Lung (tissue), 12 donors: ENCODE measurements around the gene ATP6V0D1. TPM values are rescaled to one million over a fixed set of nuclear protein-coding genes. Genes with fewer than 3 reads are reported as not detected.
A peak's percentile ranks its signal among the peaks of the same experiment; 100 is the strongest.

Experiments used
- ATAC-seq: fragments of 200-7000 bp; cut with Tn5 transposase; one replicate; pipeline ENCODE4 v1.9.1; 2020; ENCODE audit warnings: moderate number of reproducible peaks; ENCODE audit not compliant: insufficient read depth, low FRiP score
- DNase-seq, 3 donors: peaks; one replicate each; pipeline ENCODE4 v3.0.0-alpha.2; 2013 to 2017
- H3K27ac ChIP-seq, 2 donors: one replicate each; pipeline ENCODE4 v1.5.1; 2013; ENCODE audit warnings: mild to moderate bottlenecking in 2 of 2, moderate library complexity in 2 of 2, control low read depth in 1 of 2, inconsistent platforms in 1 of 2, low read depth in 1 of 2, low read length in 1 of 2
- H3K27me3 ChIP-seq, 3 donors: one replicate each; pipeline ENCODE4 v1.5.1; 2013; ENCODE audit warnings: low read length in 2 of 3; ENCODE audit not compliant: control insufficient read depth in 3 of 3, insufficient read depth in 3 of 3
- H3K36me3 ChIP-seq, 4 donors: one replicate each; pipeline ENCODE4 v1.5.1; 2013; ENCODE audit warnings: low read length in 4 of 4, mild to moderate bottlenecking in 1 of 4, moderate library complexity in 1 of 4; ENCODE audit not compliant: control insufficient read depth in 4 of 4, insufficient read depth in 4 of 4
- H3K4me1 ChIP-seq, 5 donors: one replicate each; pipeline ENCODE4 v1.5.1; 2013; ENCODE audit warnings: low read length in 5 of 5, mild to moderate bottlenecking in 2 of 5, moderate library complexity in 1 of 5; ENCODE audit not compliant: control insufficient read depth in 5 of 5, insufficient read depth in 5 of 5
- H3K4me3 ChIP-seq: one replicate; pipeline ENCODE4 v1.5.1; 2013; ENCODE audit warnings: mild to moderate bottlenecking, control low read depth, moderate library complexity
- H3K9ac ChIP-seq, 2 donors: one replicate each; pipeline ENCODE4 v1.5.1; 2013; ENCODE audit warnings: low read length in 2 of 2, control low read depth in 1 of 2; ENCODE audit not compliant: insufficient read depth in 1 of 2
- H3K9me3 ChIP-seq, 4 donors: one replicate each; pipeline ENCODE4 v1.5.1; 2013; ENCODE audit warnings: low read length in 3 of 4, mild to moderate bottlenecking in 1 of 4, moderate library complexity in 1 of 4; ENCODE audit not compliant: control insufficient read depth in 4 of 4, insufficient read depth in 3 of 4
- CTCF ChIP-seq: IDR thresholded peaks from 2 replicates; pipeline ENCODE4 v1.5.1; 2012; ENCODE audit warnings: mild to moderate bottlenecking; ENCODE audit errors: control extremely low read depth, extremely low read depth
- WGBS, 2 donors: extraction: QIAGEN DNeasy Blood & Tissue Kit; methylation state at CpG; one replicate each; pipeline ENCODE4 v1.1.7; 2013; 5-methylcytosine and 5-hydroxymethylcytosine counted together
- polyA plus RNA-seq, 2 donors: library from polyadenylated mRNA; stranded (reverse); fragments of 200-250 nt; gene quantifications; one replicate each; pipeline ENCODE4 v1.2.1, GENCODE V29; 2013
- total RNA-seq, 2 donors: library from RNA; depleted of rRNA in 1 of 2; stranded (reverse); fragments of >200 nt in 1 of 2; gene quantifications; one replicate each; pipeline ENCODE4 v1.2.1, GENCODE V29; 2014 to 2021
- donor health status: control.
- donor health status: control.
- donor health status: Bipolar disorder and iron deficiency.
- donor health status: healthy.
- donor health status: DM: yes; HTN: yes; CAD: no.

ATP6V0D1 gene
- total and polyA plus RNA-seq, 4 donors, result 39.6 to 249 (median 136) TPM

- ATAC-seq (no peak), DNase-seq (no peak)
- no peaks in the 10 kb centered on the region for H3K9me3 ChIP-seq
- TF ChIP-seq CTCF, result no peak
- peak overlapping the region in 1 of 2 donors; percentile 5 for H3K27ac ChIP-seq
- H3K36me3 ChIP-seq, result no peaks in the 10 kb centered on the region
- H3K9ac ChIP-seq, result no peak overlapping the region
- H3K4me1 ChIP-seq, result peaks cover 0 to 30% (median 14%) of the 10 kb centered on the region in 5 donors
- 82 to 84% methylated on average over 11 of the region's 11 CpGs for WGBS, 2 donors
- peaks cover 0 to 9% (median 4%) of the 10 kb centered on the region in 3 donors for H3K27me3 ChIP-seq
- no peak overlapping the region for H3K4me3 ChIP-seq
Measured at GRCh38 chr16:67390816-67391423, 90.0 kb downstream of the ATP6V0D1 start.

- Histone ChIP-seq H3K4me1 (peaks cover 0 to 22% (median 14%) of the 10 kb centered on the region in 5 donors), H3K27me3 (peaks cover 0 to 3% (median 0%) of the 10 kb centered on the region in 3 donors), H3K9me3 (no peaks in the 10 kb centered on the region), H3K27ac (peak overlapping the region in 1 of 2 donors; percentile 3), H3K4me3 (no peak overlapping the region), H3K36me3 (no peaks in the 10 kb centered on the region), H3K9ac (peak overlapping the region in 1 of 2 donors; percentile 55)
- ATAC-seq (no peak), DNase-seq (no peak)
- WGBS, 2 donors, result 64 to 77% methylated on average over 27 of the region's 27 CpGs
- TF ChIP-seq CTCF, result no peak
Measured at GRCh38 chr16:67389911-67390815, 90.8 kb downstream of the ATP6V0D1 start.

- H3K27ac ChIP-seq, result no peak overlapping the region
- no peaks in the 10 kb centered on the region for H3K27me3 ChIP-seq
- H3K9ac ChIP-seq, result no peak overlapping the region
- peaks cover 0 to 18% (median 11%) of the 10 kb centered on the region in 5 donors for H3K4me1 ChIP-seq
- no peaks in the 10 kb centered on the region for H3K9me3 ChIP-seq
- no peak for DNase-seq
- no peak for TF ChIP-seq CTCF
- no peaks in the 10 kb centered on the region for H3K36me3 ChIP-seq
- no peak overlapping the region for H3K4me3 ChIP-seq
- no peak for ATAC-seq
- WGBS, 2 donors, result 95 to 100% methylated on average over 2 of the region's 2 CpGs
Measured at GRCh38 chr16:67388591-67388990, 92.4 kb downstream of the ATP6V0D1 start.
